ENCODE measurements around the gene ASNS. TPM values are rescaled to one million over a fixed set of nuclear protein-coding genes. Genes with fewer than 3 reads are reported as not detected.
A peak's percentile ranks its signal among the peaks of the same experiment; 100 is the strongest.

The ASNS gene
- total RNA-seq, 1 donor from 2014 or later = 10.6 TPM

GRCh38 chr7:97842772-97843345 is 29.3 kb downstream of the ASNS start:
- no peak for DNase-seq

DNA sequence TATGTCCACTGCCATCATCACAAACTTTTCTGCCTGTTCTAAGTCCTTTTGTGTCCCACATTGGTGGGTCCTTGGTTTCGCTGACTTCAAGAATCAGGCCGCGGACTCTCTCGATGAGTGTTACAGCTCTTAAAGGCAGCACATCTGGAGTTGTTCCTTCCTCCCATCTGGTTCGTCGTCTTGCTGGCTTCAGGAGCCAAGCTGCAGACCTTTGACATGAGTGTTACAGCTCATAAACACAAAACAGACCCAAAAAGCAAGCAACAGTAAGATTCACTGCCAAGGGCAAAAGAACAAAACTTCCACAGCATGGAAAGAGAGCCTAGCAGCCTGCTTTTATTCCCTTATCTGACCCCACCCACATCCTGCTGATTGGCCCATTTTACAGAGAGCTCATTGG is 30.2 kb downstream of the ASNS start:
- peak; percentile 26 for DNase-seq

DNA sequence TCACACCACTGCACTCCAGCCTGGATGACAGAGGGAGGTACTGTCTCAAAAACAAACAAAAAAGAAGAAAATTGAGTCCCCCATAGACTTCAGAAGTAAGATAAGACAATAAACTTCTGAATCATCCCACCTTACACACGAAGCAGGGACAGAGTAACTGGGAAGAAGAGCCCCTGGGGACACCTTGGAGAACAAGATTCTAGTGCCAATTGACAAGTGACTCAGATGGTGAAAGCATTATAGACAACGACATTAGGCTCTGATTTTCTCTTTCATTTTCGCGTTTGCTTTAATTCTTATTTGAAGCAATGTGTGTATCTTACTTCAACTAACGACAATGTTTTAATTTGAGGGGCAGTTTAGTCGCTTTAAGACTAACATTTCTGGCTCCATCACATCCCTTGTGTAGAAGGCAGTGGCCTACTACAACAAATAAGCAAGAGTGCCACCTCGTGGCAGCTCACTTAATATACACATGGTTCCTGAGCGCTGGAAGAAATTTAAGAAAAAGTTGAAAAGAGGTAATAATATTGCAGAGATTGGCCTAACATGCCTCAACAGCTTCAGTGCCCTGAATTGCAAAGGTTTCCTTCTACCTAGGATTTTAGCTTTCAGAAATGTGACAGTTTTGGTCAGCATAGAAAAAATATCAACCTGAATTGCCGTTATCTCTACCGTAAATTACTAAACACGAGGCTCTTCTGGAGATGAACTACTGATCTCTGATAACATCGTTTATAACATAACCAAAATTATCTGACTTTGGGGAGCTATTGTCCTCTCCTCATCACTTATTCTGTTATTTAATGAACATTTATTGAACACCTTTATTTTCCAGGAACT is 36.7 kb downstream of the ASNS start:
- peak; percentile 79 for DNase-seq

DNA sequence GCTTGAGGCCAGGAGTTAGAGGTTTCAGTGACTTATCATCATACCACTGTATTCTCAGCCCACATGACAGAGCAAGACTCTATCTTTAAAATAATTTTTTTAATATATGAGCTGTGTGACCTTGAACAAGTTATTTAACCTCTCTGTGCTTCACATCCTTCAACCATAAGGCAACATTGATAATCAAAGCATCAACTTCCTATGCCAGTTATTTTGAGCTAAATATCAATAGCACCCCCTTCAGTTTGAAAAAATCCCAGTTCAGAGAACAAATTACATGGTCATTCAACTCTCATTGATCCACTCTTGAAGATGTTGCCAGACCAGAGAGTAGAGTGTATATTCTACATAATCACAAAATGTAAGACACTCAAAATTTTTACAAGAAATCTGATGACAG is 53.0 kb downstream of the ASNS start:
- no peak for DNase-seq

GRCh38 chr7:97818066-97818663 is 54.0 kb downstream of the ASNS start:
- no peak for DNase-seq

Small RNA genes lying within 50 kb of the gene (small RNA-seq; reads per million reads assigned to genes)
- not detected for gene AC005326.1 (ENCODE audit: low replicate concordance)
- gene AC079781.2 (ENCODE audit: low replicate concordance) = not detected
- gene SNRPCP9 (ENCODE audit: low replicate concordance) = not detected

Other genes starting within 250 kb of the ASNS start
- 0.82 TPM for gene TAC1, start 140.3 kb downstream of the ASNS start, total RNA-seq
- not detected for gene OCM2, start 117.8 kb upstream of the ASNS start, total RNA-seq
- 17.4 TPM for gene LMTK2, start 234.5 kb upstream of the ASNS start, total RNA-seq